NCI-H2171 treated with DMSO at 0.1 percent for 48 hours (cell line): Measurements from ENCODE around the gene WBP11.
A peak's percentile ranks its signal among the peaks of the same experiment; 100 is the strongest.

ENCODE experiments used
- DNase-seq: peaks from one replicate; lab custom pipeline; 2025; lab: John Stamatoyannopoulos, UW

The WBP11 gene

GRCh38 chr12:14803011-14803829 lies at the start of gene WBP11, which contains the start of gene C12orf60:
WBP11 (minus strand) TSS chr12:14803478; CDS start chr12:14801383, 2,095 bp downstream.
C12orf60 (plus strand) TSS chr12:14803670; CDS start chr12:14822936, 19,266 bp downstream.
- DNase-seq = peak; percentile 95

DNA sequence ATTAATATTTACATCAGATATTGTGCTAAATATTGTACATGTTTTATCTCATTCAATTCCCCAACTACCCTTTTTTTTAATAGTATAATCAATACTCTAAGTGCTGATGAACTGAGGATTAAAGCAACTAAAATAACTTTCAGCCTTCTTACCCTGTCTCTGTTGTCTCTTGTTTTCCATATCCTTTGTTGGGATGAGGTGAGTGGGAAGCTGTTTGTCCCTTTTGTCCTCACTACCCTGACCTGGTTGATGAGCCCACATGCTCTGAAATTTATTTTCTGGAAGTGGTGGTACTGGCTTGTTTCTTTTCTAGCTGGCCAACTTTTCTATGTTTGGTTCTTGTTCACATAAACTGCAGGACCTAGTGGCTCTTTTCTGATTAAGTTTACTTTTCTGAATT lies 49.6 kb upstream of the WBP11 start:
- no peak for DNase-seq

DNA sequence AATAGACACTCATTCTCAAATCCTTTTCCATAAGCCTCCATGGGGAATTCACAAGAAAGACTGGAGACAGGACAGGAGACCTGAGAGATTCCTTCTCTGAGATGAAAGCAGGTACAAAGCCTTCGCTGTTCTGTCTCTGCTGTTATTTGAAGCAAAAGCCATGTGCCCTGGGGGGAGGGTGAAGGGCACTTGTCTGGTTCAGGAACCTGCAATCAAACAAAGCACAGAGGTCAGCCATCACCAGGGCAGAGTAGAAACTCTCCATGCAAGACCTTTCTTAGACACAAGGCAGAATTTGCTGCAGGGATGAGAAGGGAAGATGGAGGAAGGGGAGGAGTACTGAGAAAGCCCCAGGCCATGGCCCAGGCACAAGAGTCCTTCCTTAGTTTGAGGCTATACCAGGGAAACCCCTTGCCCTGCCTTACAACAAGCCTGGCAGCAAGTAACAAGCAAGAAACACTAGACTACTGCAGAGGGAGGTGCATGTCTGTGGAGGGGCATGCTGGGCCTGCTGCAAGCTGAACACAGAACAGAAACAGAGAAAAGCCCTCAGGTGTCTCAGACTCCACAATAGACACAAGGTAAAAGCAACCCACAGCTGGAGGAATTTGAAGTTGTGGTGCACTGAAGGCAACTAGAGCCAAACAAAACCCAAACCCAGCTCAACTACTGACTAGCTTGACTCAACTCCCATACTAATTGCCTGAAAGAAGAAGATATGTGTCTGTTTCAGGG lies 47.8 kb upstream of the WBP11 start:
- DNase-seq = no peak

GRCh38 chr12:14849661-14850060 lies 46.4 kb upstream of the WBP11 start:
- DNase-seq = no peak

DNA sequence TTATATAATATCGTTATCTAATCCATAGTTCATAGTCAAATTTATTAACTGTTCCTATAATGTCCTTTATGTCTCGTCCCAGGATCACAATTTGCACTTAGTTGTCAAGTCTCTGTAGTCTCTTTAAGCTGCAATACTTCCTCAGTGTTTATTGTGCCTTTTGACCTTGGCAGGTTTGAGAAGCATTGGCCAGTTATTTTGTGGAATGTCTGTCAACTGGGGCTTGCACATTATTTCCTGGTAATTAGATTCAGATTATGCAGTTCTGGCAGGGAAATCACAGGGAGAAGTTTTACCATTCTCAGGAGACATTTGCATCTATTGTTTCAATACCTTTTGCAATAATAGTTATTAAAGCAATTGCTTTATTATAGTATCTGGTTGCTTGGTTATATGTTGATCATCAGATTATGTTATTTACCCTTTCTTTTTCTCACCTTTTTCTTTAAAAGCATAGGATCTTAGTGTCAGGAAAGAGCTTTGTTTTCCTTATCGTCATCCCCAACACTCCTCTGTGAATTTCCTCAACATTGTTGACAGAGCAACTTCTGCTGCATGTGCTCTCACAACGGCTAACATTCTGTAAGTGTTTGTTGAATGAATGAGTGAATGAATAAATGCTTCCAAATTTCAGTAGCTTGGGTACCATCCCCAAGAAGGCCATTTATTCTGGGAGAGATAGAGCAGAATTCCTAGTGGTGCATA lies 43.8 kb upstream of the WBP11 start:
- no peak for DNase-seq

GRCh38 chr12:14846042-14846587 lies 42.8 kb upstream of the WBP11 start:
- no peak for DNase-seq

- peak; percentile 53 for DNase-seq
Observed at GRCh38 chr12:14845350-14845750, 42.1 kb upstream of the WBP11 start.

DNA sequence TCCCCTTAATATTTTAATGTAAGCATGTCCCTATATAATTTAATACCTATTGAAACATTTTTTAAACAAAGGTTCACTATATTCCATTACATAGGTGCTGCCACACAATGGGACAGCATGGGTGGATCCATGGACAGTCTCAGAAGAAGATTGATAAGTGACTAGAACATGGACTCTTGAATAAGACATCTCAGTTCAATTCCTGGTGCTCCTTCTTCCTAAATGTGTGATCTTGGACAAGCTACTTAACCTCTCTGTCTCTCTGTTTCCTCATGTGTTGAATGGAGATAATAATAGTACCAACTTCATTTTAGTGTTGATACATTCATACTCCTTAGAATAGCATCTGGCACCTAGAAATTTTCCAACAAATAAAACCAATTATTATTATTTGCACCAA lies 41.1 kb upstream of the WBP11 start:
- DNase-seq = no peak

DNA sequence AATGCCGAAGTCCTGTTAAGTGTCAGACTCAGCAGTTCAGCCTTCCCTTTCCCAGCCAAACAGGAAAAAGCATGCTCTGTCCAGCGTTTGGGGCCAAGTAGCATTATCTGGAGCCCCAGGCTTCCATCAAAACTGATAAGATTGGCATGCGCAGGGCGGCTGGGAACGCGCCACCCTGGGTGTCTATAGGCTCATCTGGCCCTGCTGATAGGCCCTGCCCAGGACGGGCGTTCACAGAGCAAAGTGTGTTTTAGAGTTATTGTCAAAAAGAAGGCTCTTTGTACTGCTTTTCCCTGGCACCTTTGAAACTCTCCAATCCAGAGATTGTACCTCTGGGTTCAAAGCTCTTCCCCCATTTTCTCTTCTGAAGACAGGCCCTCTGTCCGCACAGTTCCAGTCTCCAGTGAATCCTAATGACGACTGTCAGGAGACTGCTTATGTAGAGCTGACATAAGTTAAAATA lies 40.2 kb upstream of the WBP11 start, which contains the start of gene ART4:
ART4 (minus strand) TSS at position 102 of the 463 bp plus-strand sequence. CDS start 413 bp downstream, outside the sequence.
- no peak for DNase-seq

GRCh38 chr12:14842315-14842714 lies 39.0 kb upstream of the WBP11 start:
- DNase-seq = no peak

DNA sequence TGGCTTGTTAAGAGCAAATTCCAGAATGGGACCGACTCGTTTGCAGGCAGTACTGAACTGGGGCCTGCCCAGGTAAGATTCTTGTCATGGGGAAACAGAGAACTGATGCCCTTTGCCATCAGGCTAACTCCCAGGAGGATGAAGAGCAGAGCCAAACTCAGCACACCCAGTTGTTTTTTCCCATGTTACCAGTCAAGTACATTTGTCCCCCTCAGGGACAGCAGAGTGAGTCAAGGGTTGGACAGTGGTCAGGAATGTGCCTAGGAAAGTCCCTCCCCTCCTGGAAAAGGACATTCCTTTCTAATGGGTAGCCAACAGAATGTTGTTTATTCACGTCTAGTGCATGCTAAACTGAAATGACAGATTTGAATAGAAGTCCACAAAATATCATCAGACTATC lies 38.5 kb upstream of the WBP11 start:
- no peak for DNase-seq

GRCh38 chr12:14840616-14841015 lies 37.3 kb upstream of the WBP11 start:
- no peak for DNase-seq

DNA sequence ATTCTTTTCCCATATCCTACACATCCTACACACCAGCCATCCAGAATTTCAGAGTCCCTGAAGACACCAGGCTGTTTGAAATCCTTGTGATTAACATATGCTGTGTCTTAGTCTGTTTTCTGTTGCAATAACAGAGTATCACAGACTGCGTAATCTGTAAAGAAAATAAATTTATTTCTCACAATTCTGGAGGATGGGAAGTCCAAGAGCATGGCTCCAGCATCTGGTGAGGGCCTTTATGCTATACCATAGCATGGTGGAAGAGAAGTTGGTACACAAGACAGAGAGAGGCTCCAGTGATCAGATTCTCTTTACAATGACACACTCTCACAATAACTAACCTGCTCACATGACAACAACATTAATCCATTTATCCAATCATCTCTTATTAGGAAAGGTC lies 36.0 kb upstream of the WBP11 start:
- no peak for DNase-seq

DNA sequence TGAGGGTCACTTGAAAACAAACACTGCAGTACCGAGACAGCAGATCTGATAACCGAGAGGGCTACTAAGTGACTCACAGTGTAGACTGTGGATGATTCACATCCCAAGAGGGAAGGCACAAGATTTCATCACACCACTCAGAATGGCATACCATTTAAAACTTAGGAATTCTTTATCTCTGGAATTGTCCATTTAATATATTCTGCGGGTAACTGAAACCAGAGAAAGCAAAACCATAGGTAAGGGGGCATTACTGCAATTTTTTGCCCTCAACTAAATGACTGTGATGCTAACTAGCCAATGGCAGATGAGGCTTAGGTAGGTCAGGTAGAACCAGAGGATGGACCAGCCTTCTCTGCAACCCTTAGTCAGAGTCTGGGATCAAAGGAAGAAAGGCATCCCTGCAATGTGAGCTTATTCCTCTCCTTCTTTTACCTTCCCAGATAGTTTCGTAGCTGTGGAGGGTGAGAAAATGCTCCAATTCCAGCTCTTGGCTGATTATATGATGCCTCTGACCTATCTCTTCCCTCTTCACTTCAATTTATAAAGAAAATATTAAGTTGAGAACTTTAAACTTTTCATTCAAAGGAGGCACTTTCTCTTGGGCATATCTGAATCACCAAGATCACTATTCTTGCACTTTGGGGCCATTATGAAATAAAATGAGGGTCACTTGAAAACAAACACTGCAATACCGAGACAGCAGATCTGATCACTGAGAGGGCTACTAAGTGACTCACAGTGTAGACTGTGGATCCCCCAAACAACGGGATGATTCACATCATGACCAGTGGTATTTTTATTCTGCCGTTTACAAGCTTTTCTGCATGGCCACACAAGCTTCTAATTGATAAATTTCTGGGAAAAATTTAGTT lies 33.3 kb upstream of the WBP11 start:
- no peak for DNase-seq

DNA sequence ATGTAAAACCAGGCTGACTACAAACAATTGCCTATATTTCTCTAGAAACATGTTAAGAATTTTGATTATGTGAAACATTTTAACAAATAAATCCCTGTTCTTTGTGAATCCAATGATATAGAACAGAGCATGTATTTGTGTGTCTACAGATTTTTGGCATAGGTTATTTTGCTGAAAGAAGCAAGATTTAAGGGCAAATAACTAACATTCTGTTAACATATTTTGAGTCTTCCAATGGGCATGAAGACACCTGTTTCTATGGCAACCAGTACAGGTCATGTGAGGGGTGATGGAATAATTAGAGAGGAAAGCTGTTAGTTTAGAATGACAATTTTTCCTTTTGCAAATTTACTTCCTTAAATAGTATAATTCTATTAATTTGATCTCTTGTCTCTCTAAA lies 31.2 kb upstream of the WBP11 start:
- no peak for DNase-seq

DNA sequence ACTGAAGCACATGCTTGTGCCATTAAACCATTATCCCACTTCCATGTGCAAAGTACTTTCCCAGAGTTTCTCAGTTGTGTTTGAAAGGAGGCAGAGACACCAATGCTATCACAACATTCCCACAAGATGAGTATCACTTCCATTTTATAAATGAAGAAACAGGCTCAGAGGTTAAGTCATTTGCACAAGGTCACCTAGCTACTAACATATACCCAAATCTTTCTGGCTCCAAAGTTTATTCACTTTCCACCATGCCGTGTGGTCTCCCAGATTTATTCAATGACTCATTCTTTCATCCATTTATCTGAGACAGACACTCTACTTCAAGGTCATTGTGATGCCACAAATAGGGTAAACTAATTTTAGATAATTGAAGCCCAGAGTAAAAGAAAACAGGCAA lies 30.7 kb upstream of the WBP11 start:
- DNase-seq = no peak

DNA sequence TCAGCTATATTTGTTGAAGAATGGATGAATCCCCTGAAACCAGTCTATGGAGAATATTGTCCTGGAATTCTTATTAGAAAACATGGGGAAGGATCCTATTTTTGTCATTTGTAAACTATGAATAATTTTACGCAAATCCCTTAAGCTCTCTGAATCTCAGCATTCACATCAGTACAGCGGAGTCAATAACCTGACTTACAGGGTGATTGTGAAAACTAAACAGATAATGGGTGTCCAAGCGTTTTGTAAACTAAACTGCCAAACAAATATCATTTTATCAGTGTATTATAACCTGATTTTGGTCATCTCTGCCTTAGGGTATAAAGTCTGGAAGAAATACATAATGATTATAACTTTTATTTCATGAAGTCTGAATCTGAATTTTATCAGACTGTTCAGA lies 30.1 kb upstream of the WBP11 start:
- DNase-seq = no peak

GRCh38 chr12:14828892-14829291 lies 25.6 kb upstream of the WBP11 start:
- DNase-seq = no peak

DNA sequence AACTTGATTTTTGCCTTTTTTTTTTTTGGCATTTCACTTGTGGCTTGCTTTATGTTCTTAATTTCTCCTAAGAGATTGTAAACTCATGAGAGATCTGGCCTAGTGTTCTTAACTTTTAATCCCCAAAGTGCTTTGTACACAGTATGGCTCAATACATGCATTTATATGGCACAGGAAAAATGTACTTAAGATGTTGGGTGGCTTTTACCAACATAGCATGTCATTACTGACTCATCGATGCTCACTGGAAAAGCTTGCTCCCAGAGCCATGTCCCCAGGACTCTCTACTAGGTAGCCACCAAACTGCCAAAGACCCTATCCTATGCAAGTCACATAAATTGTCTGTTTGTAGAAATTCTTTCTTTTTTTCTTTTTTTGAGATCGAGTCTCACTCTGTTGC lies 23.8 kb upstream of the WBP11 start:
- DNase-seq = no peak

DNA sequence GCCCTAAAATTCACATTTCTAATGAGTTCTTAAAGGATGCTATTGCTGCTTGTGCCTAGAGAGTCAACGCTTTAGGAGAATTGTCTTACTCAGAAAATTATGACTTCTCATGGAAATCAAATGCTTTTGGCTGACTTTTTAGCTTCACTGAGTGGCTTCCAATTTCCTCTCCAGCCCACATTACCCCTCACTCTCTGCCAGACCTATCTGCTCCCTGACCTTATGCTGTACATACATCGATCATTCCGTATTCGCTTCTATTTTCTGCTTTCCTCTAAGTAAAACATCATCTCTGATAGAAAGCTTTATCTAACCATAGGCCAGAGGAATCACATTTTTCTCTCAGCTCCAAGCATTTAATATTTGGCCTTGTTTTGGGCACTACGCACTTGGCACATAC lies 23.2 kb upstream of the WBP11 start:
- DNase-seq = no peak

- DNase-seq = no peak
Observed at GRCh38 chr12:14825256-14825655, 22.0 kb upstream of the WBP11 start.
